SK-N-SH (cell line): Measurements from ENCODE around the gene UVRAG. TPM values are rescaled to one million over a fixed set of nuclear protein-coding genes. Genes with fewer than 3 reads are reported as not detected.
A peak's percentile ranks its signal among the peaks of the same experiment; 100 is the strongest.

Source experiments
- CTCF ChIA-PET: fragments of 300-600, 350-600 bp; formaldehyde crosslinking; extraction: SDS; loops from one replicate; lab custom pipeline; 2021; lab: Yijun Ruan, JAX
- POLR2A ChIA-PET: fragments of 350-600 bp; sonication (Branson Sonifier 250); formaldehyde crosslinking; extraction: SDS; loops from one replicate; lab custom pipeline; 2020; ENCODE audit warnings: antibody characterized with exemption, inconsistent platforms; lab: Yijun Ruan, JAX
- DNase-seq: peaks from one replicate; pipeline ENCODE4 v3.0.0; 2012
- H2AFZ ChIP-seq: fragments of 200-600 bp; sonication (generic); 2 replicates; pipeline ENCODE4 v1.8.1; 2016; ENCODE audit warnings: antibody characterized with exemption, mild to moderate bottlenecking, low read depth
- H3F3A ChIP-seq: fragments of 200-600 bp; sonication (generic); replicated peaks from 2 replicates; pipeline ENCODE3; 2016; ENCODE audit warnings: antibody characterized with exemption, mild to moderate bottlenecking; ENCODE audit not compliant: insufficient read depth
- H3K27ac ChIP-seq, 2 experiments: fragments of 200-500 bp in 1 of 2; fragments of 200-600 bp in 1 of 2; sonication (Bioruptor generic) in 1 of 2; sonication (generic), shearing (Covaris generic) in 1 of 2; 2 replicates each; pipeline versions ENCODE4 v1.5.1 to v1.6.1; 2014 to 2016; ENCODE audit warnings: low read depth in 2 of 2, inconsistent platforms in 1 of 2, low read length in 1 of 2, mild to moderate bottlenecking in 1 of 2, mixed read lengths in 1 of 2
- H3K27me3 ChIP-seq: fragments of 200-600 bp; sonication (generic), shearing (Covaris generic); 2 replicates; pipeline ENCODE4 v1.6.1; 2016; ENCODE audit warnings: mixed run types; ENCODE audit not compliant: insufficient read depth
- H3K36me3 ChIP-seq, 2 experiments: fragments of 200-500 bp in 1 of 2; fragments of 200-600 bp in 1 of 2; sonication (Bioruptor generic) in 1 of 2; sonication (generic) in 1 of 2; replicated peaks in 1 of 2; 2 replicates each; pipeline versions ENCODE3 to v1.5.1; 2014 to 2016; ENCODE audit warnings: low read length in 1 of 2, mild to moderate bottlenecking in 1 of 2; ENCODE audit not compliant: insufficient read depth in 2 of 2, control insufficient read depth in 1 of 2
- H3K4me1 ChIP-seq, 2 experiments: fragments of 200-500 bp in 1 of 2; fragments of 200-600 bp in 1 of 2; sonication (Bioruptor generic) in 1 of 2; sonication (generic), shearing (Covaris generic) in 1 of 2; 2 replicates each; pipeline versions ENCODE4 v1.5.1 to v1.6.1; 2014 to 2016; ENCODE audit warnings: low read depth in 1 of 2, low read length in 1 of 2, mixed run types in 1 of 2; ENCODE audit not compliant: insufficient read depth in 2 of 2, control insufficient read depth in 1 of 2
- H3K4me2 ChIP-seq: fragments of 200-600 bp; sonication (generic), shearing (Covaris generic); 2 replicates; pipeline ENCODE4 v1.6.1; 2017; ENCODE audit warnings: mixed run types
- H3K4me3 ChIP-seq, 2 experiments: fragments of 200-500 bp in 1 of 2; fragments of 200-600 bp in 1 of 2; sonication (Bioruptor generic) in 1 of 2; sonication (generic), shearing (Covaris generic) in 1 of 2; 2 replicates each; pipeline versions ENCODE4 v1.5.1 to v1.8.1; 2014 to 2016; ENCODE audit warnings: low read depth in 2 of 2, inconsistent platforms in 1 of 2, low read length in 1 of 2, mild to moderate bottlenecking in 1 of 2, mixed read lengths in 1 of 2, moderate library complexity in 1 of 2
- H3K79me2 ChIP-seq: fragments of 200-600 bp; sonication (generic); 2 replicates; pipeline ENCODE4 v1.8.1; 2017; ENCODE audit warnings: mild to moderate bottlenecking; ENCODE audit not compliant: insufficient read depth
- H3K9ac ChIP-seq: fragments of 200-600 bp; sonication (generic); 2 replicates; pipeline ENCODE4 v1.6.1; 2017; ENCODE audit warnings: mixed run types
- H3K9me2 ChIP-seq: fragments of 200-600 bp; sonication (generic); 2 replicates; pipeline ENCODE4 v1.6.1; 2017; ENCODE audit warnings: mixed run types
- H3K9me3 ChIP-seq: fragments of 200-600 bp; sonication (generic); 2 replicates; pipeline ENCODE4 v1.6.1; 2017; ENCODE audit warnings: mixed run types, mild to moderate bottlenecking, moderate library complexity
- H4K20me1 ChIP-seq: fragments of 200-600 bp; sonication (generic); 2 replicates; pipeline ENCODE4 v1.6.1; 2017; ENCODE audit warnings: mild to moderate bottlenecking, mixed run types; ENCODE audit not compliant: insufficient read depth
- ELF1 ChIP-seq: IDR thresholded peaks from 2 replicates; pipeline ENCODE4 v1.4.0; 2012
- FOXJ3 ChIP-seq: sonication (generic); formaldehyde crosslinking; IDR thresholded peaks from 2 replicates; pipeline ENCODE4 v1.5.1; 2020; ENCODE audit warnings: mild to moderate bottlenecking, missing genetic modification reagents
- GATA2 ChIP-seq: sonication (generic); formaldehyde crosslinking; IDR thresholded peaks from 2 replicates; pipeline ENCODE4 v1.5.0; 2020; ENCODE audit warnings: mild to moderate bottlenecking, missing genetic modification reagents
- MAX ChIP-seq: IDR thresholded peaks from 2 replicates; pipeline ENCODE4 v1.4.0; 2012; ENCODE audit warnings: low read depth
- NRF1 ChIP-seq: IDR thresholded peaks from 2 replicates; pipeline ENCODE4 v1.6.1; 2012; ENCODE audit warnings: low read depth, mild to moderate bottlenecking, low read length
- PBX3 ChIP-seq: IDR thresholded peaks from 2 replicates; pipeline ENCODE4; 2012
- RAD21 ChIP-seq: IDR thresholded peaks from 2 replicates; pipeline ENCODE4 v1.6.1; 2012; ENCODE audit warnings: mild to moderate bottlenecking, low read length
- RCOR1 ChIP-seq: fragments of 150-350 bp; IDR thresholded peaks from 2 replicates; pipeline ENCODE4 v1.6.1; 2017; ENCODE audit warnings: antibody characterized with exemption, low read length
- TCF12 ChIP-seq: IDR thresholded peaks from 2 replicates; pipeline ENCODE4 v1.4.0; 2012
- TEAD4 ChIP-seq: IDR thresholded peaks from 2 replicates; pipeline ENCODE4 v1.4.0; 2012; ENCODE audit warnings: mild to moderate bottlenecking, borderline replicate concordance; ENCODE audit not compliant: insufficient read depth
- USF1 ChIP-seq: IDR thresholded peaks from 2 replicates; pipeline ENCODE4 v1.4.0; 2012; ENCODE audit warnings: low read depth, borderline replicate concordance
- WGBS: methylation state at CpG from one replicate; pipeline ENCODE4 v1.1.6; 2017; ENCODE audit warnings: low lambda C conversion rate; 5-methylcytosine and 5-hydroxymethylcytosine counted together
- polyA plus RNA-seq, 3 experiments: library from polyadenylated mRNA; depleted of rRNA; stranded (reverse); fragments of >200 nt; gene quantifications; 2 replicates each; pipeline ENCODE4 v1.2.3, GENCODE V29; 2012

Gene UVRAG
- polyA plus RNA-seq, 1 of the 3 experiments (the other 2 are of a cell fraction), result 5.8 TPM

- WGBS, result 84% methylated on average over 6 of the region's 6 CpGs
- Histone ChIP-seq H3K27ac (peak overlapping the region in 1 of 2 experiments; percentile 8; a peak in 2 of 4 replicates), H4K20me1 (no peaks in the 10 kb centered on the region), H3K9me3 (no peaks in the 10 kb centered on the region), H3K27me3 (no peaks in the 10 kb centered on the region), H3K9me2 (no peaks in the 10 kb centered on the region), H3K36me3 (no peaks in the 10 kb centered on the region), H3K4me3 (no peak overlapping the region), H2AFZ (no peak overlapping the region), H3K4me1 (peaks cover 0 to 21% of the 10 kb centered on the region in 2 experiments; a peak in 2 of 4 replicates), H3K9ac (no peak overlapping the region), H3K4me2 (no peak overlapping the region), H3K79me2 (no peaks in the 10 kb centered on the region), H3F3A (peaks cover 3% of the 10 kb centered on the region)
- TF ChIP-seq PBX3, result no peak
- peak; percentile 71 for TF ChIP-seq GATA2 (CRISPR knock-in tag)
- POLR2A ChIA-PET, result interaction anchor here (1.2 kb wide), 1 partner anchor 13 kb away, joined by 3 read pairs; no protein-coding TSS in a partner anchor
- CTCF ChIA-PET, result interaction anchor here (0.9 to 5.4 kb wide), 3 partner anchors 12 to 235 kb away, joined by 3 to 24 read pairs (median 6); partner anchors contain the start of gene WNT11
- no peak for DNase-seq
These were observed 316.9 kb downstream of the UVRAG start for GRCh38 chr11:76131671-76132631.

GRCh38 chr11:76134239-76134638 lies 319.2 kb downstream of the UVRAG start:
- no peak for DNase-seq
- H3K9me3 ChIP-seq, result no peaks in the 10 kb centered on the region
- H3K4me2 ChIP-seq, result no peak overlapping the region
- TF ChIP-seq ELF1 (no peak), TEAD4 (no peak), RCOR1 (no peak), MAX (no peak), TCF12 (no peak), NRF1 (no peak), USF1 (no peak), FOXJ3 (CRISPR knock-in tag) (no peak), RAD21 (no peak)
- ChIA-PET CTCF (interaction anchor here (0.6 to 1.5 kb wide), 3 partner anchors 10 to 664 kb away, joined by 3 to 4 read pairs (median 3); no protein-coding TSS in a partner anchor), POLR2A (no interaction called here)
- no peaks in the 10 kb centered on the region for H3K9me2 ChIP-seq
- H3K27ac ChIP-seq, result no peak overlapping the region
- peaks cover 0 to 21% of the 10 kb centered on the region in 2 experiments; a peak in 2 of 4 replicates for H3K4me1 ChIP-seq
- no peaks in the 10 kb centered on the region for H3K79me2 ChIP-seq
- no peaks in the 10 kb centered on the region for H3K36me3 ChIP-seq
- H2AFZ ChIP-seq, result no peak overlapping the region
- peaks cover 3% of the 10 kb centered on the region for H3F3A ChIP-seq
- no peaks in the 10 kb centered on the region for H3K27me3 ChIP-seq
- H3K4me3 ChIP-seq, result no peak overlapping the region
- WGBS, result 91% methylated on average over 3 of the region's 3 CpGs
- no peak overlapping the region for H3K9ac ChIP-seq
- no peaks in the 10 kb centered on the region for H4K20me1 ChIP-seq
